Heart right ventricle (tissue), 16 donors: ENCODE results near the gene KCNAB2. TPM values are rescaled to one million over a fixed set of nuclear protein-coding genes. Genes with fewer than 3 reads are reported as not detected.

Experiments
- ATAC-seq, 8 donors: fragments of 200-7000 bp; cut with Tn5 transposase; one replicate each; pipeline ENCODE4 v1.9.1; 2020; ENCODE audit warnings: mild to moderate bottlenecking in 8 of 8, moderate library complexity in 8 of 8, moderate number of reproducible peaks in 1 of 8
- DNase-seq, 2 donors: peaks; one replicate each; pipeline ENCODE4 v3.0.0-alpha.2; 2020
- H3K27ac ChIP-seq, 10 donors: fragments of 200-600 bp; sonication (generic) in 2 of 10; one replicate each; pipeline versions ENCODE4 v1.5.0 to v1.8.0; 2020 to 2022; ENCODE audit warnings: mild to moderate bottlenecking in 3 of 10
- H3K27me3 ChIP-seq, 7 donors: fragments of 200-600 bp; one replicate each; pipeline ENCODE4 v1.8.0; 2021 to 2022; ENCODE audit warnings: mild to moderate bottlenecking in 2 of 7
- H3K36me3 ChIP-seq, 9 donors: fragments of 200-600 bp; sonication (generic) in 1 of 9; one replicate each; pipeline versions ENCODE4 v1.5.0 to v1.8.0; 2020 to 2022; ENCODE audit warnings: mild to moderate bottlenecking in 2 of 9
- H3K4me1 ChIP-seq, 9 donors: fragments of 200-600 bp; sonication (generic) in 1 of 9; one replicate each; pipeline versions ENCODE4 v1.5.0 to v1.8.0; 2020 to 2022; ENCODE audit warnings: mild to moderate bottlenecking in 4 of 9
- H3K4me3 ChIP-seq, 10 donors: fragments of 200-600 bp; sonication (generic) in 2 of 10; one replicate each; pipeline versions ENCODE4 v1.5.0 to v1.8.0; 2020 to 2022; ENCODE audit warnings: mild to moderate bottlenecking in 7 of 10, moderate library complexity in 2 of 10
- H3K9me3 ChIP-seq, 11 donors: fragments of 200-600 bp in 10 of 11; sonication (generic) in 2 of 11; one replicate each; pipeline versions ENCODE4 v1.5.0 to v1.8.0; 2013 to 2022; ENCODE audit warnings: mild to moderate bottlenecking in 2 of 11, control low read depth in 1 of 11, moderate library complexity in 1 of 11
- WGBS, 2 donors: extraction: QIAGEN DNeasy Blood & Tissue Kit; methylation state at CpG; one replicate each; pipeline ENCODE4 v1.1.7; 2013; ENCODE audit warnings: inconsistent platforms in 1 of 2; 5-methylcytosine and 5-hydroxymethylcytosine counted together
- intact Hi-C, 10 donors: fragments of 100-400 bp; cut with DNase I; formaldehyde crosslinking; loops; one replicate each; pipeline versions ENCODE4 v1.11.1 to v1.14.2; 2022
- polyA plus RNA-seq, 2 donors: library from polyadenylated mRNA; stranded (reverse); fragments of 200-250 nt; gene quantifications; one replicate each; pipeline ENCODE4 v1.2.3, GENCODE V29; 2013
- total RNA-seq, 10 donors: library from RNA; stranded (reverse); fragmentation: NEBNext Ultra II Directional in 3 of 10; extraction: Animal tissue kit (Norgen Biotek cat#: 25700) in 3 of 10; gene quantifications; one replicate each; pipeline versions ENCODE4 v1.2.1 to v1.2.4, GENCODE V29; 2021 to 2023
- TF ChIP-seq, protein P1 (sequence below), 9 donors: fragments of 200-600 bp; sonication (generic) in 2 of 9; IDR thresholded peaks; one replicate each; pipeline versions ENCODE4 v1.5.0 to v1.8.0; 2021 to 2022; ENCODE audit warnings: antibody characterized with exemption in 9 of 9, mild to moderate bottlenecking in 5 of 9, moderate library complexity in 1 of 9
- donor health status: Arrhythmogenic right ventricular cardiomyopathy.
- donor health status: ischemic (EF 13 %, LVEDD 7.1; RV severe dilation, severe dysfunction).
- donor health status: healthy with polysubstance abuse.
- donor health status: DM: no; HTN: yes; CAD: no.
- donor health status: DM: no; HTN: no; CAD: no.
- donor health status: ischemic (EF 25% LVEDD 6.9; RV normal size, moderate dysfunction).
- donor health status: ischemic (EF 25% LVEDD 5.7; RV mildly dilated, moderate dysfunction).
- donor health status: healthy.
- donor health status: DM: yes; HTN: yes; CAD: no.
- donor health status: Ischemic cardiomyopathy.
- donor health status: ischemic (EF 35%, LVEDD 5.7; RV mildly dilated, moderate dysfunction).
- donor health status: nonischemic (EF 11% LVEDD 7.7; RV severe dilation, severe dysfunction).
- donor health status: DM: yes; HTN: yes; CAD: no.
- donor health status: PGD.
- donor health status: ischemic (EF 29% LVEDD 5.4; RV normal size, mild dysfunction).
- donor health status: nonischemic (EF 23%, LVEDD 6.1; RV moderate dilation, normal function).

KCNAB2 gene
- total and polyA plus RNA-seq, 12 donors, result 4.7 to 41.5 (median 21.8) TPM

DNA sequence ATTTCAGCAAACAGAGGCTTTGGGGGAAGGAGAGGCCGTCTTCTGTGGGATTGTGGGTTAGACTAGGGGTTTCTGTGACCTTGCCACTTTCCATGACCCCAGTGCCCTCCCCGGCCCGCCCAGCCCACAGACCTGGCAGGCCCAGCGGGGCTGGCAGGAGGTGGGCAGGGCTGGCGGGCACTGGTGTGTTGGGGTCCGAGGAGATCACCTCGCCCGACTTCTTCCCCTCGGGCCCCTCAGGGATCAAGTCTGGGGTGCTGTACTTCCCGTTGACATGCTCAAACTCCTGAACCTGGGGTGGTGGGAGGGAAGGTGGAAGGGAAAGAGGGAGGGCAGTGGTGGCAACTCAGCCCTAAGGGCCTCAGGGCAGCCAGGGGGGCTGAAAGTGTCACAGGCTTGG is 78.1 kb downstream of the KCNAB2 start:
- intact Hi-C loops, result no loop called here
- Histone ChIP-seq H3K4me3 (no peak overlapping the region), H3K36me3 (no peaks in the 10 kb centered on the region), H3K9me3 (no peaks in the 10 kb centered on the region), H3K4me1 (peaks cover 0 to 8% (median 4%) of the 10 kb centered on the region in 9 donors), H3K27me3 (peaks cover 0 to 41% (median 23%) of the 10 kb centered on the region in 7 donors), H3K27ac (no peak overlapping the region)
- ATAC-seq (no peak), DNase-seq (peak in 1 of 2 donors; percentile 2)
- WGBS, 2 donors, result 76 to 84% methylated on average over 10 of the region's 10 CpGs
- TF ChIP-seq, protein P1, sequence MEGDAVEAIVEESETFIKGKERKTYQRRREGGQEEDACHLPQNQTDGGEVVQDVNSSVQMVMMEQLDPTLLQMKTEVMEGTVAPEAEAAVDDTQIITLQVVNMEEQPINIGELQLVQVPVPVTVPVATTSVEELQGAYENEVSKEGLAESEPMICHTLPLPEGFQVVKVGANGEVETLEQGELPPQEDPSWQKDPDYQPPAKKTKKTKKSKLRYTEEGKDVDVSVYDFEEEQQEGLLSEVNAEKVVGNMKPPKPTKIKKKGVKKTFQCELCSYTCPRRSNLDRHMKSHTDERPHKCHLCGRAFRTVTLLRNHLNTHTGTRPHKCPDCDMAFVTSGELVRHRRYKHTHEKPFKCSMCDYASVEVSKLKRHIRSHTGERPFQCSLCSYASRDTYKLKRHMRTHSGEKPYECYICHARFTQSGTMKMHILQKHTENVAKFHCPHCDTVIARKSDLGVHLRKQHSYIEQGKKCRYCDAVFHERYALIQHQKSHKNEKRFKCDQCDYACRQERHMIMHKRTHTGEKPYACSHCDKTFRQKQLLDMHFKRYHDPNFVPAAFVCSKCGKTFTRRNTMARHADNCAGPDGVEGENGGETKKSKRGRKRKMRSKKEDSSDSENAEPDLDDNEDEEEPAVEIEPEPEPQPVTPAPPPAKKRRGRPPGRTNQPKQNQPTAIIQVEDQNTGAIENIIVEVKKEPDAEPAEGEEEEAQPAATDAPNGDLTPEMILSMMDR (IDR thresholded peaks at IDR 0.05), result no peak

DNA sequence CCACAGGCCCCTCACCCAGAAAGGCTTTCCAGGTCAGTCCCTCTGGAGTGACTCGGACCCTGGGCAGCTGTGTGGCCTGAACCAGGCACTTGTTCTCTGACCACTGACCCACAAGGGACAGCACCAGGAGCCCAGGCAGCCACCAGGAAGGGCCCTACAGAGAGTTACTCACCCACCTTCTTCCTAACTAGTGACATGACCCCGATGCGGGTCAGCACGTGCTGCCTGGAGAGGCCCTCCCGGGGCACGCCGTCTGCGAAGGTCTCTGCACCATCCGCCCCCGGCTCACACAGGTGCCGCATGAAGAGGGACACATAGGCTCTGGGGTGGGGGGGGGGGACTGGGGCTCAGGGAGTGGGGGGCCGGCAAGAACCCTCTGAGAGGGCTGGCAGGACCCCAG is 78.7 kb downstream of the KCNAB2 start:
- H3K4me3 ChIP-seq, result no peak overlapping the region
- no peaks in the 10 kb centered on the region for H3K9me3 ChIP-seq
- DNase-seq (peak in 1 of 2 donors; percentile 1), ATAC-seq (no peak)
- H3K27me3 ChIP-seq, result peaks cover 0 to 47% (median 23%) of the 10 kb centered on the region in 7 donors
- TF ChIP-seq, protein P1 (IDR thresholded peaks at IDR 0.05), result no peak
- intact Hi-C loops, result no loop called here
- H3K27ac ChIP-seq, result no peak overlapping the region
- peaks cover 0 to 8% (median 4%) of the 10 kb centered on the region in 9 donors for H3K4me1 ChIP-seq
- H3K36me3 ChIP-seq, result no peaks in the 10 kb centered on the region
- 89% methylated on average over 12 of the region's 12 CpGs for WGBS, 2 donors

DNA sequence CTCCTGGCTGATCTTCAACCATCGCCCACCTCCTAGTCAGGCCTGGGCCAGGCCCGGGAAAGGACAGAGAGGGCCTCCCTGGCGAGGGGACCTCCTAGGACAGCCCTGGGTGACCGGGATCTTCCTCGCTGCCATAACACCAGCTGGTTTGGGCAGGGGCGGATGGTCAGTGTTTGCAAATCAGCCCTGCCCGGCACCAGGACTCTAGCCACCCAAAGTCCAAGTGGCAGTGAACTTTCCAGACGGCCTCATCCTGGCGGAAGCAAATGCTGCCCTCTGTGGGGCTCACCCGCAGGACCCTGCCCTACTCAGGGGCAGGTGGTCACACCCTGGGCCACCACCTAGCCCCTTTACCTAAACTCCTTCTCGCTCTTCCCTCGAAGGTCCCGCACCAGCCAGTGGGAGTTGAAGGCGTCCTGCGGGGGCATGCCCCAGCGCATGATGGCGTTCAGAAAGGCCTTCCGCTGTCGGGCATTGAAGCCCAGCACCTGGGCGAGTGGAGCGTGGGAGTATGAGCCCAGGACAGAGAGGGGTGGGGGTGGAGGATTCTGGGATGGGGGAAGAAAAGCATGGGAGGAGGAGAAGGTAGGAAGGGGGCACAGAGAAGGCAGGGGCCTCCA is 79.2 kb downstream of the KCNAB2 start:
- DNase-seq, result peak in 1 of 2 donors; percentile 2
- H3K27me3 ChIP-seq, result peaks cover 0 to 47% (median 23%) of the 10 kb centered on the region in 7 donors
- H3K27ac ChIP-seq, result no peak overlapping the region
- WGBS, 2 donors, result 83 to 89% methylated on average over 21 of the region's 21 CpGs
- H3K4me1 ChIP-seq, result peaks cover 0 to 8% (median 4%) of the 10 kb centered on the region in 9 donors
- no peak for ATAC-seq
- H3K4me3 ChIP-seq, result no peak overlapping the region
- H3K9me3 ChIP-seq, result no peaks in the 10 kb centered on the region
- TF ChIP-seq, protein P1 (IDR thresholded peaks at IDR 0.05), result no peak
- intact Hi-C loops, result no loop called here
- no peaks in the 10 kb centered on the region for H3K36me3 ChIP-seq

DNA sequence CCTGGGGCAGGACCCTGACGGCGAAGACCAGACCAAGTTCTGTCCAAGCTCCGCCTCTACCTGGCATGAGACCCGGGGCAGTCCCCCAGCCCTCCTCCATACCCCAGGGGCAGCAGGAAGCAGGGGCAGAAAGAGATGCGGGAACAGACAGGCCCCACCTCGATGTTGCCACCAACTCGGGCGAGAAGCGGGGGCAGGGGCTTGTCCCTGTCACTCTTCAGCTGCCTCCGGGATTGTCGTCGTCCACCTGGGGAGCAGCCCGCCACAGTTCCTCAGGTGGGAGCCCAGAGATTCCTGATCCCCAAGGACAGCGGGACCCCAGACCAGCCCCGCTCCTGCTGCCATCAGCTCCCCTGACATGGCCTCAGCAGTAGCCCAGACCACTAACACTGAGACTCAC is 79.7 kb downstream of the KCNAB2 start:
- 70 to 75% methylated on average over 15 of the region's 15 CpGs for WGBS, 2 donors

More for the DNA sequence above, 79.7 kb downstream of the KCNAB2 start:
- Histone ChIP-seq H3K36me3 (no peaks in the 10 kb centered on the region), H3K4me1 (peaks cover 0 to 8% (median 4%) of the 10 kb centered on the region in 9 donors), H3K4me3 (no peak overlapping the region), H3K27me3 (peaks cover 0 to 47% (median 23%) of the 10 kb centered on the region in 7 donors), H3K27ac (no peak overlapping the region), H3K9me3 (no peaks in the 10 kb centered on the region)
- no peak for ATAC-seq
- DNase-seq, result peak in 1 of 2 donors; percentile 4
- intact Hi-C loops, result no loop called here
- TF ChIP-seq, protein P1 (IDR thresholded peaks at IDR 0.05), result no peak
